Measurements from ENCODE around the gene ZNF277.

ZNF277 gene

GRCh38 chr7:112174192-112174591 lies 32.3 kb upstream of the ZNF277 start:
- TF ChIP-seq GFI1B (tag by site-specific recombination; IDR thresholded peaks at IDR 0.05) (no peak), ZNF211 (tag by site-specific recombination; IDR thresholded peaks at IDR 0.05; ENCODE audit: low read depth) (no peak), INSM2 (tag by site-specific recombination; IDR thresholded peaks at IDR 0.05) (no peak), ZSCAN4 (tag by site-specific recombination; IDR thresholded peaks at IDR 0.05) (no peak), REST (tag by site-specific recombination; IDR thresholded peaks at IDR 0.05) (no peak), ZIC2 (tag by site-specific recombination; IDR thresholded peaks at IDR 0.05) (no peak), ZNF704 (tag by site-specific recombination; IDR thresholded peaks at IDR 0.05) (no peak), OSR2 (tag by site-specific recombination; IDR thresholded peaks at IDR 0.05) (no peak), HOXC10 (CRISPR knock-in tag; IDR thresholded peaks at IDR 0.05) (no peak), ZNF394 (tag by site-specific recombination; IDR thresholded peaks at IDR 0.05; ENCODE audit: borderline replicate concordance) (no peak), ZNF473 (tag by site-specific recombination; IDR thresholded peaks at IDR 0.05) (no peak)
- TF ChIP-seq, protein P1, sequence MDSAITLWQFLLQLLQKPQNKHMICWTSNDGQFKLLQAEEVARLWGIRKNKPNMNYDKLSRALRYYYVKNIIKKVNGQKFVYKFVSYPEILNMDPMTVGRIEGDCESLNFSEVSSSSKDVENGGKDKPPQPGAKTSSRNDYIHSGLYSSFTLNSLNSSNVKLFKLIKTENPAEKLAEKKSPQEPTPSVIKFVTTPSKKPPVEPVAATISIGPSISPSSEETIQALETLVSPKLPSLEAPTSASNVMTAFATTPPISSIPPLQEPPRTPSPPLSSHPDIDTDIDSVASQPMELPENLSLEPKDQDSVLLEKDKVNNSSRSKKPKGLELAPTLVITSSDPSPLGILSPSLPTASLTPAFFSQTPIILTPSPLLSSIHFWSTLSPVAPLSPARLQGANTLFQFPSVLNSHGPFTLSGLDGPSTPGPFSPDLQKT (IDR thresholded peaks at IDR 0.05; ENCODE audit: borderline replicate concordance, low read depth, low read length), result no peak
- TF ChIP-seq, protein P2, sequence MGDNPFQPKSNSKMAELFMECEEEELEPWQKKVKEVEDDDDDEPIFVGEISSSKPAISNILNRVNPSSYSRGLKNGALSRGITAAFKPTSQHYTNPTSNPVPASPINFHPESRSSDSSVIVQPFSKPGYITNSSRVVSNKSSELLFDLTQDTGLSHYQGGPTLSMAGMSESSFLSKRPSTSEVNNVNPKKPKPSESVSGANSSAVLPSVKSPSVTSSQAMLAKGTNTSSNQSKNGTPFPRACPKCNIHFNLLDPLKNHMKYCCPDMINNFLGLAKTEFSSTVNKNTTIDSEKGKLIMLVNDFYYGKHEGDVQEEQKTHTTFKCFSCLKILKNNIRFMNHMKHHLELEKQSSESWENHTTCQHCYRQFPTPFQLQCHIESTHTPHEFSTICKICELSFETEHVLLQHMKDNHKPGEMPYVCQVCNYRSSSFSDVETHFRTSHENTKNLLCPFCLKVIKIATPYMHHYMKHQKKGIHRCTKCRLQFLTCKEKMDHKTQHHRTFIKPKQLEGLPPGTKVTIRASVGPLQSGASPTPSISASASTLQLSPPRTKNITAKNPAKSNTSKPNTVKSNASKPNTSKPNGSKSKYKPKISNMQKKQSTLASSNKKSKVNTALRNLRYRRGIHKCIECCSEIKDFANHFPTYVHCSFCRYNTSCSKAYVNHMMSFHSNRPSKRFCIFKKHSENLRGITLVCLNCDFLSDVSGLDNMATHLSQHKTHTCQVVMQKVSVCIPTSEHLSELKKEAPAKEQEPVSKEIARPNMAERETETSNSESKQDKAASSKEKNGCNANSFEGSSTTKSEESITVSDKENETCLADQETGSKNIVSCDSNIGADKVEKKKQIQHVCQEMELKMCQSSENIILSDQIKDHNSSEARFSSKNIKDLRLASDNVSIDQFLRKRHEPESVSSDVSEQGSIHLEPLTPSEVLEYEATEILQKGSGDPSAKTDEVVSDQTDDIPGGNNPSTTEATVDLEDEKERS (tag by site-specific recombination; IDR thresholded peaks at IDR 0.05), result no peak
- POLR2A ChIA-PET, result no interaction called here
- H3K9me3 ChIP-seq (ENCODE audit: control insufficient read depth, insufficient read depth, low read depth, low read length), result no peaks in the 10 kb centered on the region
- no peak overlapping the region for H3K27ac ChIP-seq (ENCODE audit: extremely low read depth, low read depth, low read length)
- CTCF ChIA-PET, result no interaction called here
- H3K4me1 ChIP-seq (ENCODE audit: control insufficient read depth, insufficient read depth, low read length), result no peaks in the 10 kb centered on the region; the same call in 1 of the 2 replicates
- no peaks in the 10 kb centered on the region for H3K36me3 ChIP-seq (ENCODE audit: control insufficient read depth in 2 of 2, insufficient read depth in 1 of 2, low read length in 2 of 2)
- H3K4me3 ChIP-seq (ENCODE audit: low read depth, low read length), result no peak overlapping the region

DNA sequence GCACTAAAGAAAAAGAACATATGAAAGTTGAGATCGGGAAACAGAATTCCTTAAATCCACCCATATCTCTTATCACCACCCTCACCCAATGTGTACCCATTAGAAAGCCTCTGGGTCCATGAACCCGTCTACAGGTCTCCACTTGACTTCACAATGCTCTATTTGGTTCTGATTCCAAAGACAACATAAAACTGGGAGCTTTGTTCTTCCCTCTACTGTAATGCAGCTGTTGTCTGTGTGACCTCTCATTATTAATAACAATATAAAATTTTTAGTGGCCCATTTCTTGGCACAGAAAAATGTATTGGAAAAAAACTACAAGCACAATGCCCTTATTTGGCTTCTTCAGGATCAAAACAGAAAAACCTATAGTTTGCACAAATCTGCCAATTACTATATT lies 30.3 kb upstream of the ZNF277 start:
- Histone ChIP-seq H3K4me1 (ENCODE audit: control insufficient read depth, insufficient read depth, low read length) (no peaks in the 10 kb centered on the region; the same call in 1 of the 2 replicates), H3K36me3 (ENCODE audit: control insufficient read depth in 2 of 2, insufficient read depth in 1 of 2, low read length in 2 of 2) (no peaks in the 10 kb centered on the region), H3K4me3 (ENCODE audit: low read depth, low read length) (no peak overlapping the region), H3K9me3 (ENCODE audit: control insufficient read depth, insufficient read depth, low read depth, low read length) (no peaks in the 10 kb centered on the region), H3K27ac (ENCODE audit: extremely low read depth, low read depth, low read length) (no peak overlapping the region)
- CTCF ChIA-PET, result no interaction called here
- POLR2A ChIA-PET, result no interaction called here
- TF ChIP-seq ZNF140 (tag by site-specific recombination; IDR thresholded peaks at IDR 0.05) (no peak), ZNF26 (tag by site-specific recombination; IDR thresholded peaks at IDR 0.05) (no peak), ZNF843 (tag by site-specific recombination; IDR thresholded peaks at IDR 0.05) (no peak), ZNF426 (tag by site-specific recombination; IDR thresholded peaks at IDR 0.05) (no peak), ZNF704 (tag by site-specific recombination; IDR thresholded peaks at IDR 0.05) (no peak), ZNF555 (tag by site-specific recombination; conservative IDR thresholded peaks at IDR 0.05) (no peak), ZNF24 (tag by site-specific recombination; IDR thresholded peaks at IDR 0.05) (no peak), ZNF530 (tag by site-specific recombination; IDR thresholded peaks at IDR 0.05; ENCODE audit: low read depth) (no peak), ZNF146 (tag by site-specific recombination; IDR thresholded peaks at IDR 0.05) (no peak)
